ENCODE results near the gene ABTB2.

- TF ChIP-seq CTCF (IDR thresholded peaks at IDR 0.05), result no peak
- no peak for TF ChIP-seq POLR2A (IDR thresholded peaks at IDR 0.05)
Measured at GRCh38 chr11:34139346-34139745, 218.5 kb downstream of the ABTB2 start.

Measured in right lobe of liver (tissue), 4 donors.